Measurements from ENCODE around the gene ATG7. TPM values are rescaled to one million over a fixed set of nuclear protein-coding genes. Genes with fewer than 3 reads are reported as not detected.
A peak's percentile ranks its signal among the peaks of the same experiment; 100 is the strongest.

The ATG7 gene
- polyA plus RNA-seq, 4 donors: 22.0 to 26.0 (median 25.4) TPM

- DNase-seq (ENCODE audit: low read depth in 4 of 4, low spot score in 3 of 4): no peak
These were observed 18.8 kb downstream of the ATG7 start for GRCh38 chr3:11290743-11291680.

- DNase-seq (ENCODE audit: low read depth in 4 of 4, low spot score in 3 of 4): no peak
These were observed 19.6 kb downstream of the ATG7 start for GRCh38 chr3:11291808-11292207.

- DNase-seq (ENCODE audit: low read depth in 4 of 4, low spot score in 3 of 4): no peak
These were observed 24.9 kb downstream of the ATG7 start for GRCh38 chr3:11297126-11297525.

- DNase-seq (ENCODE audit: low read depth in 4 of 4, low spot score in 3 of 4): no peak
These were observed 28.8 kb downstream of the ATG7 start for GRCh38 chr3:11300970-11301369.

GRCh38 chr3:11302444-11302843 is 30.2 kb downstream of the ATG7 start:
- no peak for DNase-seq (ENCODE audit: low read depth in 4 of 4, low spot score in 3 of 4)

GRCh38 chr3:11304175-11304574 is 32.0 kb downstream of the ATG7 start:
- DNase-seq (ENCODE audit: low read depth in 4 of 4, low spot score in 3 of 4): no peak

GRCh38 chr3:11305509-11305908 is 33.3 kb downstream of the ATG7 start:
- DNase-seq (ENCODE audit: low read depth in 4 of 4, low spot score in 3 of 4): no peak

GRCh38 chr3:11306817-11307589 is 34.8 kb downstream of the ATG7 start:
- DNase-seq (ENCODE audit: low read depth in 4 of 4, low spot score in 3 of 4): no peak

GRCh38 chr3:11307830-11308432 is 35.7 kb downstream of the ATG7 start:
- DNase-seq (ENCODE audit: low read depth in 4 of 4, low spot score in 3 of 4): no peak

- no peak for DNase-seq (ENCODE audit: low read depth in 4 of 4, low spot score in 3 of 4)
These were observed 38.1 kb downstream of the ATG7 start for GRCh38 chr3:11310258-11310657.

- no peak for DNase-seq (ENCODE audit: low read depth in 4 of 4, low spot score in 3 of 4)
These were observed 40.0 kb downstream of the ATG7 start for GRCh38 chr3:11312166-11312565.

GRCh38 chr3:11317300-11317699 is 45.1 kb downstream of the ATG7 start:
- DNase-seq (ENCODE audit: low read depth in 4 of 4, low spot score in 3 of 4): no peak

- no peak for DNase-seq (ENCODE audit: low read depth in 4 of 4, low spot score in 3 of 4)
These were observed 50.7 kb downstream of the ATG7 start for GRCh38 chr3:11322931-11323330.

GRCh38 chr3:11323813-11324212 is 51.6 kb downstream of the ATG7 start:
- no peak for DNase-seq (ENCODE audit: low read depth in 4 of 4, low spot score in 3 of 4)

- DNase-seq (ENCODE audit: low read depth in 4 of 4, low spot score in 3 of 4): no peak
These were observed 55.4 kb downstream of the ATG7 start for GRCh38 chr3:11327619-11328018.

GRCh38 chr3:11328196-11328945 is 56.2 kb downstream of the ATG7 start:
- DNase-seq (ENCODE audit: low read depth in 4 of 4, low spot score in 3 of 4): no peak

- DNase-seq (ENCODE audit: low read depth in 4 of 4, low spot score in 3 of 4): no peak
These were observed 57.6 kb downstream of the ATG7 start for GRCh38 chr3:11329777-11330176.

- no peak for DNase-seq (ENCODE audit: low read depth in 4 of 4, low spot score in 3 of 4)
These were observed 58.9 kb downstream of the ATG7 start for GRCh38 chr3:11331101-11331500.

- peak; percentile 28 to 40 (median 33) for DNase-seq (ENCODE audit: low read depth in 4 of 4, low spot score in 3 of 4)
These were observed 62.9 kb downstream of the ATG7 start for GRCh38 chr3:11335056-11335608.

GRCh38 chr3:11339541-11339940 is 67.3 kb downstream of the ATG7 start:
- no peak for DNase-seq (ENCODE audit: low read depth in 4 of 4, low spot score in 3 of 4)

Data from right renal pelvis (tissue), 4 donors.